RWPE2 (cell line): ENCODE results near the gene MCAM.

Source experiments
- ATAC-seq: fragments of 200-7000 bp; cut with Tn5 transposase; 3 replicates; pipeline ENCODE4 v1.9.1; 2021; ENCODE audit warnings: low read depth
- DNase-seq: peaks from one replicate; pipeline ENCODE4 v3.0.0-alpha.2; 2020; ENCODE audit warnings: low spot score
- H3K27ac ChIP-seq: fragments of 450-650 bp; 2 replicates; pipeline ENCODE4 v1.5.1; 2017; ENCODE audit warnings: mild to moderate bottlenecking; ENCODE audit not compliant: poor library complexity, severe bottlenecking
- H3K27me3 ChIP-seq: fragments of 250-450 bp; sonication (Bioruptor Pico); 2 replicates; pipeline ENCODE4 v1.5.1; 2021; ENCODE audit warnings: mild to moderate bottlenecking, moderate library complexity; ENCODE audit not compliant: insufficient read depth, poor library complexity, severe bottlenecking
- H3K36me3 ChIP-seq: fragments of 250-450 bp; sonication (Bioruptor Pico); 2 replicates; pipeline ENCODE4 v1.5.1; 2020; ENCODE audit warnings: low read depth, mild to moderate bottlenecking, moderate library complexity
- H3K4me1 ChIP-seq: fragments of 250-450 bp; sonication (Bioruptor Pico); 2 replicates; pipeline ENCODE4 v1.5.1; 2021; ENCODE audit warnings: mild to moderate bottlenecking, moderate library complexity; ENCODE audit not compliant: insufficient read depth, poor library complexity, severe bottlenecking
- H3K4me3 ChIP-seq: fragments of 250-450 bp; sonication (Bioruptor Pico); 2 replicates; pipeline ENCODE4 v1.5.1; 2021; ENCODE audit warnings: mild to moderate bottlenecking, moderate library complexity; ENCODE audit not compliant: severe bottlenecking
- H3K9me3 ChIP-seq: fragments of 250-450 bp; sonication (Bioruptor Pico); 2 replicates; pipeline ENCODE4 v1.5.1; 2021; ENCODE audit warnings: mild to moderate bottlenecking, moderate library complexity; ENCODE audit not compliant: severe bottlenecking
- TF ChIP-seq, protein P1 (sequence below): fragments of 450-650 bp; IDR thresholded peaks from one replicate; pipeline ENCODE4 v1.5.1; 2017; ENCODE audit warnings: mild to moderate bottlenecking, moderate library complexity; ENCODE audit not compliant: poor library complexity, severe bottlenecking

Gene MCAM

GRCh38 chr11:119318240-119319135 is 1.6 kb upstream of the MCAM start:
- Histone ChIP-seq H3K4me1 (peaks cover 13% of the 10 kb centered on the region), H3K27me3 (no peaks in the 10 kb centered on the region), H3K36me3 (peaks cover 3% of the 10 kb centered on the region; the same call in 1 of the 2 replicates), H3K4me3 (no peak overlapping the region), H3K27ac (peak overlapping the region; percentile 57), H3K9me3 (no peaks in the 10 kb centered on the region)
- TF ChIP-seq, protein P1, sequence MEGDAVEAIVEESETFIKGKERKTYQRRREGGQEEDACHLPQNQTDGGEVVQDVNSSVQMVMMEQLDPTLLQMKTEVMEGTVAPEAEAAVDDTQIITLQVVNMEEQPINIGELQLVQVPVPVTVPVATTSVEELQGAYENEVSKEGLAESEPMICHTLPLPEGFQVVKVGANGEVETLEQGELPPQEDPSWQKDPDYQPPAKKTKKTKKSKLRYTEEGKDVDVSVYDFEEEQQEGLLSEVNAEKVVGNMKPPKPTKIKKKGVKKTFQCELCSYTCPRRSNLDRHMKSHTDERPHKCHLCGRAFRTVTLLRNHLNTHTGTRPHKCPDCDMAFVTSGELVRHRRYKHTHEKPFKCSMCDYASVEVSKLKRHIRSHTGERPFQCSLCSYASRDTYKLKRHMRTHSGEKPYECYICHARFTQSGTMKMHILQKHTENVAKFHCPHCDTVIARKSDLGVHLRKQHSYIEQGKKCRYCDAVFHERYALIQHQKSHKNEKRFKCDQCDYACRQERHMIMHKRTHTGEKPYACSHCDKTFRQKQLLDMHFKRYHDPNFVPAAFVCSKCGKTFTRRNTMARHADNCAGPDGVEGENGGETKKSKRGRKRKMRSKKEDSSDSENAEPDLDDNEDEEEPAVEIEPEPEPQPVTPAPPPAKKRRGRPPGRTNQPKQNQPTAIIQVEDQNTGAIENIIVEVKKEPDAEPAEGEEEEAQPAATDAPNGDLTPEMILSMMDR, result no peak
- DNase-seq (no peak), ATAC-seq (peak; percentile 20; the same call in 2 of the 3 replicates)

DNA sequence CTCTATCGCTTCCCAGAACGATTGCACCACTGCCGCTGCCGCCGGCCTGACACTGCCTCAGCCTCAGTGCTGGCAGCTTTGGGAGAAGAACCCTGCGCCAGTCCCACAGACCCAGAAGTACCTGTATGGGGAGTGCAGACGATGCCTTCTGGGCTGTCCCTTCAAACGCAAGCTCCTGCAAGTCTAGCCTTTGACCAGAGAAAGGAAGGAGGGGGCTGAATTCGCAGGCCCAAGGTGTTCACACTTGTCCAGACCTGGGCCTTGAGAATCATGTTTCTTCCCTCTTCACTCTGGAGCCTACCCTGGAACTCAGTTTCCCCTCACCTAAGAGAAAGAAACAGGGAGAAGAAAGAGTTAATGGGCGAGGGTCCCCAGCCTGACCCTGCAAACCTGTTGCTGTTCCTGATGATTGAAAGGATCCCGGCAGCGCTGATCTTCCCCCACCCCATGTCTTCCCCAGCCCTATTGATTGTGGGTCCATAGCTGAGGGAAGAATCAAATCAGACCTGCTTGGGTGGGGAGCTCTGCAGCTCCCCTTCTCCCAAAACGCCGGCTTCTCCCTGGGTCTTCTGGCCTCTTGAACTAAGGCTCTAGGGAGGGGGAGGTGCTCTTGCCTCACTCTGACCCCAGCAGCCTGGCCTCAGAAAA is 786 bp upstream of the MCAM start:
- no peaks in the 10 kb centered on the region for H3K27me3 ChIP-seq
- H3K27ac ChIP-seq, result peak overlapping the region; percentile 57
- peaks cover 3% of the 10 kb centered on the region; the same call in 1 of the 2 replicates for H3K36me3 ChIP-seq
- peaks cover 13% of the 10 kb centered on the region for H3K4me1 ChIP-seq
- TF ChIP-seq, protein P1, result no peak
- DNase-seq, result no peak
- no peaks in the 10 kb centered on the region for H3K9me3 ChIP-seq
- H3K4me3 ChIP-seq, result no peak overlapping the region
- ATAC-seq, result 0 out of 3 replicates have a peak, but pooled peaks have one; percentile 2

DNA sequence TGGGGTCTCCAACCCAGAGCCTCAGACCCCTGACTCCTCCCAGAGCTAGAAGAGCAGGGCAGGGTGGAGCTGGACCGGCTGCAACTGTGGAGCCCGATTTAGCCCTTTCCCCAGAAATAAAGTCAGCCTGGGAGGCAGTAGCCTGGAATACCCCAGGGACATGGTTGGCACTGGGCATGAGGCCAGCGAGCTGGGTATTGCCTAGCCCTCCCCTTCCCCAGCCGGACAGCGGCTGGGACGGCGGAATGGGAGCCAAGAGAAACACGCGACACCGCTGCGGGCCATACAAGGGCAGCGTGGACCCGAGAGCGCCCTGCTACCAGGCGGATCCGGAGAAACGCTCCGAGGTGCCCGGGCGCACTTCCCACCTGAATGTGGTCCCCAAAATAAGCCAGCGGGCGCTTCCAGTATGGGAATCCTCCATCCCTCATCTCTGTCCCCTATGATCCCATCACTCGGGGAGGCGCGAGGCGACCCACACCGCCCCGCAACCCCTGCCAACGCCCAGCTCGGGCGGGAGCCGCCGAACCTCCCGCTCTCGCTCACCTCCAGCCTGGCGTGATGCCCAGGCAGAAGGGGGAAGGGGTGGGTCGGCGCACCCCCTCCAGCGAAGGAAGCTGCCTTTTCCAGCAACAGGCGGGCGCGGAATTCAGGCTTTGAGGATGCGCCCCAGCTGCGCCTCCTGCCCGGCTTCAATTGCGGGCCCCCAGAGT is 758 bp downstream of the MCAM start:
- TF ChIP-seq, protein P1, result no peak
- peaks cover 3% of the 10 kb centered on the region; the same call in 1 of the 2 replicates for H3K36me3 ChIP-seq
- ATAC-seq, result 0 out of 3 replicates have a peak, but pooled peaks have one; percentile 5
- no peaks in the 10 kb centered on the region for H3K9me3 ChIP-seq
- peak overlapping the region; percentile 14 for H3K27ac ChIP-seq
- H3K27me3 ChIP-seq, result no peaks in the 10 kb centered on the region
- H3K4me3 ChIP-seq, result peak overlapping the region; percentile 46
- no peak for DNase-seq
- H3K4me1 ChIP-seq, result peaks cover 13% of the 10 kb centered on the region

- DNase-seq (no peak), ATAC-seq (peak; percentile 11; the same call in 1 of the 3 replicates)
- H3K4me1 ChIP-seq, result peaks cover 13% of the 10 kb centered on the region
These were observed 1.6 kb downstream of the MCAM start for GRCh38 chr11:119315131-119316015.

More at GRCh38 chr11:119315131-119316015, 1.6 kb downstream of the MCAM start:
- peaks cover 3% of the 10 kb centered on the region; the same call in 1 of the 2 replicates for H3K36me3 ChIP-seq
- peak overlapping the region; percentile 14 for H3K27ac ChIP-seq
- TF ChIP-seq, protein P1, result no peak
- no peaks in the 10 kb centered on the region for H3K9me3 ChIP-seq
- H3K27me3 ChIP-seq, result no peaks in the 10 kb centered on the region
- H3K4me3 ChIP-seq, result peak overlapping the region; percentile 46
